ENCODE data around the gene DEPDC4. TPM values are rescaled to one million over a fixed set of nuclear protein-coding genes. Genes with fewer than 3 reads are reported as not detected.
"Not testable (repeated sequence)": the region's sequence is repeated elsewhere in the genome, so short reads cannot be mapped to it uniquely, and the experiment has no call there.

Gene DEPDC4
- total RNA-seq, 1 experiment from 2014 or later = 1.9 TPM

- Histone ChIP-seq H3K4me2 (ENCODE audit: low read depth, low read length, poor library complexity, severe bottlenecking) (no peak overlapping the region), H3K79me2 (ENCODE audit: low read length) (no peaks in the 10 kb centered on the region), H3K9ac (ENCODE audit: low read length) (no peak overlapping the region), H3K27ac (ENCODE audit: low read length) (no peak overlapping the region), H3K4me1 (ENCODE audit: low read length) (0 out of 2 replicates have a peak, but pooled peaks cover 2% of the 10 kb centered on the region), H3K9me2 (replicated peaks; ENCODE audit: insufficient read depth, low read length) (no peaks in the 10 kb centered on the region), H2AFZ (ENCODE audit: low read length) (no peak overlapping the region), H4K20me1 (ENCODE audit: insufficient read depth, low read depth, low read length) (no peaks in the 10 kb centered on the region), H3K36me3 (ENCODE audit: insufficient read depth, low read length) (no peaks in the 10 kb centered on the region), H3K4me3 (ENCODE audit: low read length) (no peak overlapping the region), H3K9me3 (ENCODE audit: low read length) (no peaks in the 10 kb centered on the region), H3K27me3 (ENCODE audit: low read length) (no peaks in the 10 kb centered on the region)
- peak; percentile 83 for DNase-seq
These were observed 32.1 kb downstream of the DEPDC4 start for GRCh38 chr12:100234591-100235304.

GRCh38 chr12:100234166-100234565, 32.7 kb downstream of the DEPDC4 start:
- no peaks in the 10 kb centered on the region for H3K9me2 ChIP-seq (replicated peaks; ENCODE audit: insufficient read depth, low read length)
- H3K9me3 ChIP-seq (ENCODE audit: low read length) = no peaks in the 10 kb centered on the region

DNA sequence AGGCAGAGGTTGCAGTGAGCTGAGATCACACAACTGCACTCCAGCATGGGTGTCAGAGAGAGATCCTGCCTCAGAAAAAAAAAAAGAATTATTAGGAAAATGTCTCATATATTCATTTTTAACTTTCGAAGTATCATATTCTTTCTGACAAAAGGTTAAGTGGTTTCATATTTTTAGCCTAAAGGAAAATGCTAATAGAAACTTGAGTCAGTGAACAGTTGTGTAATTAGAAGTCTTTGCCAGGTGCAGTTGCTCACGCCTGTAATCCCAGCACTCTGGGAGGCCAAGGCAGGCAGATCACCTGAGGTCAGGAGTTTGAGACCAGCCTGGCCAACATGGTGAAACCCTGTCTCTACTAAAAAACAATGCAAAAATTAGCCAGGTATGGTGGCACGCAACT, 35.0 kb downstream of the DEPDC4 start:
- not testable (repeated sequence) for H3K4me3 ChIP-seq (ENCODE audit: low read length); H3K36me3 ChIP-seq (ENCODE audit: insufficient read depth, low read length); H4K20me1 ChIP-seq (ENCODE audit: insufficient read depth, low read depth, low read length); H3K9me3 ChIP-seq (ENCODE audit: low read length); H3K9me2 ChIP-seq (replicated peaks; ENCODE audit: insufficient read depth, low read length); H3K9ac ChIP-seq (ENCODE audit: low read length); H3K27ac ChIP-seq (ENCODE audit: low read length); H2AFZ ChIP-seq (ENCODE audit: low read length); H3K79me2 ChIP-seq (ENCODE audit: low read length); H3K4me2 ChIP-seq (ENCODE audit: low read depth, low read length, poor library complexity, severe bottlenecking); H3K27me3 ChIP-seq (ENCODE audit: low read length); H3K4me1 ChIP-seq (ENCODE audit: low read length); DNase-seq

More at GRCh38 chr12:100234166-100234565, 32.7 kb downstream of the DEPDC4 start:
- no peak overlapping the region for H2AFZ ChIP-seq (ENCODE audit: low read length)
- no peaks in the 10 kb centered on the region for H3K36me3 ChIP-seq (ENCODE audit: insufficient read depth, low read length)
- no peak overlapping the region for H3K4me2 ChIP-seq (ENCODE audit: low read depth, low read length, poor library complexity, severe bottlenecking)
- H4K20me1 ChIP-seq (ENCODE audit: insufficient read depth, low read depth, low read length) = no peaks in the 10 kb centered on the region
- H3K4me3 ChIP-seq (ENCODE audit: low read length) = no peak overlapping the region
- no peaks in the 10 kb centered on the region for H3K79me2 ChIP-seq (ENCODE audit: low read length)
- H3K4me1 ChIP-seq (ENCODE audit: low read length) = 0 out of 2 replicates have a peak, but pooled peaks cover 2% of the 10 kb centered on the region
- H3K27me3 ChIP-seq (ENCODE audit: low read length) = no peaks in the 10 kb centered on the region
- no peak overlapping the region for H3K9ac ChIP-seq (ENCODE audit: low read length)
- DNase-seq = no peak
- no peak overlapping the region for H3K27ac ChIP-seq (ENCODE audit: low read length)

- no peak overlapping the region for H2AFZ ChIP-seq (ENCODE audit: low read length)
- H3K4me2 ChIP-seq (ENCODE audit: low read depth, low read length, poor library complexity, severe bottlenecking) = no peak overlapping the region
These were observed 37.0 kb downstream of the DEPDC4 start for GRCh38 chr12:100229876-100230275.

DNA sequence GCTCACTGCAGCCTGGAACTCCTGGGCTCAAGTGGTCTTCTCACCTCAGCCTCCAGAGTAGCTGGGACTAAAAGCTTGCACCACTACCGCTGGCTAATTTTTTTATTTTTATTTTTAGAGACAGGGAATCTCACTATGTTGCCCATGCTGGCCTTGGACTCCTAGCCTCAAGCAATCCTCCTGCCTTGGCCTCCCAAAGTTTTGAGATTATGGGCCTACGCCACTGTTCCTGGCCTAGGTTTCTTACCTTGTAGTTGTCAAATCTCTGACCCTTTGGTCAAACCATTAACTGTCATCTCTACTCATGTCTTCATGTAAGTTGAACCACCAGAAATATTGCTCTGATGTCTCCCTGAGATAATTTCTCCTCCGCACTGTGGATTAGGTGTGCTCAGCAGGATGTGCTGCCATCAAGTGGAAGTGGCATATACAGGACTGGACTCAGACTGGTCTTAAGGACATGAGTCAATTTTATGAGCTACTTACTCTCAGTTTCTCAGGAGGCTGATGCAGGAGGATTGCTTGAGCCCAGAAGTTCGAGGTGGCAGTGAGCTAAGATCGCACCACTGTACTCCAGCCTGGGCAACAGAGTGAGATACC, 37.7 kb downstream of the DEPDC4 start:
- H4K20me1 ChIP-seq (ENCODE audit: insufficient read depth, low read depth, low read length) = no peaks in the 10 kb centered on the region
- no peak overlapping the region for H2AFZ ChIP-seq (ENCODE audit: low read length)
- DNase-seq = peak; percentile 45
- no peaks in the 10 kb centered on the region for H3K4me1 ChIP-seq (ENCODE audit: low read length)
- H3K27me3 ChIP-seq (ENCODE audit: low read length) = no peaks in the 10 kb centered on the region
- H3K27ac ChIP-seq (ENCODE audit: low read length) = no peak overlapping the region
- H3K9ac ChIP-seq (ENCODE audit: low read length) = no peak overlapping the region
- H3K4me3 ChIP-seq (ENCODE audit: low read length) = no peak overlapping the region
- no peak overlapping the region for H3K4me2 ChIP-seq (ENCODE audit: low read depth, low read length, poor library complexity, severe bottlenecking)
- H3K9me3 ChIP-seq (ENCODE audit: low read length) = no peaks in the 10 kb centered on the region
- no peaks in the 10 kb centered on the region for H3K9me2 ChIP-seq (replicated peaks; ENCODE audit: insufficient read depth, low read length)
- H3K36me3 ChIP-seq (ENCODE audit: insufficient read depth, low read length) = peaks cover 15% of the 10 kb centered on the region
- no peaks in the 10 kb centered on the region for H3K79me2 ChIP-seq (ENCODE audit: low read length)

More at GRCh38 chr12:100229876-100230275, 37.0 kb downstream of the DEPDC4 start:
- Histone ChIP-seq H3K9ac (ENCODE audit: low read length) (no peak overlapping the region), H3K27me3 (ENCODE audit: low read length) (no peaks in the 10 kb centered on the region), H3K36me3 (ENCODE audit: insufficient read depth, low read length) (peaks cover 15% of the 10 kb centered on the region), H3K9me2 (replicated peaks; ENCODE audit: insufficient read depth, low read length) (no peaks in the 10 kb centered on the region), H3K4me1 (ENCODE audit: low read length) (0 out of 2 replicates have a peak, but pooled peaks cover 2% of the 10 kb centered on the region), H3K9me3 (ENCODE audit: low read length) (no peaks in the 10 kb centered on the region), H3K4me3 (ENCODE audit: low read length) (no peak overlapping the region), H3K79me2 (ENCODE audit: low read length) (no peaks in the 10 kb centered on the region), H4K20me1 (ENCODE audit: insufficient read depth, low read depth, low read length) (no peaks in the 10 kb centered on the region), H3K27ac (ENCODE audit: low read length) (no peak overlapping the region)
- no peak for DNase-seq

- H3K9ac ChIP-seq (ENCODE audit: low read length) = no peak overlapping the region
- H3K9me3 ChIP-seq (ENCODE audit: low read length) = no peaks in the 10 kb centered on the region
- H3K9me2 ChIP-seq (replicated peaks; ENCODE audit: insufficient read depth, low read length) = no peaks in the 10 kb centered on the region
- no peaks in the 10 kb centered on the region for H3K27me3 ChIP-seq (ENCODE audit: low read length)
- no peak overlapping the region for H3K27ac ChIP-seq (ENCODE audit: low read length)
- H3K36me3 ChIP-seq (ENCODE audit: insufficient read depth, low read length) = peaks cover 23% of the 10 kb centered on the region
- H3K4me3 ChIP-seq (ENCODE audit: low read length) = no peak overlapping the region
- H2AFZ ChIP-seq (ENCODE audit: low read length) = no peak overlapping the region
- H4K20me1 ChIP-seq (ENCODE audit: insufficient read depth, low read depth, low read length) = no peaks in the 10 kb centered on the region
- no peak for DNase-seq
- no peaks in the 10 kb centered on the region for H3K4me1 ChIP-seq (ENCODE audit: low read length)
- H3K4me2 ChIP-seq (ENCODE audit: low read depth, low read length, poor library complexity, severe bottlenecking) = no peak overlapping the region
- no peaks in the 10 kb centered on the region for H3K79me2 ChIP-seq (ENCODE audit: low read length)
These were observed 41.4 kb downstream of the DEPDC4 start for GRCh38 chr12:100225491-100225890.

DNA sequence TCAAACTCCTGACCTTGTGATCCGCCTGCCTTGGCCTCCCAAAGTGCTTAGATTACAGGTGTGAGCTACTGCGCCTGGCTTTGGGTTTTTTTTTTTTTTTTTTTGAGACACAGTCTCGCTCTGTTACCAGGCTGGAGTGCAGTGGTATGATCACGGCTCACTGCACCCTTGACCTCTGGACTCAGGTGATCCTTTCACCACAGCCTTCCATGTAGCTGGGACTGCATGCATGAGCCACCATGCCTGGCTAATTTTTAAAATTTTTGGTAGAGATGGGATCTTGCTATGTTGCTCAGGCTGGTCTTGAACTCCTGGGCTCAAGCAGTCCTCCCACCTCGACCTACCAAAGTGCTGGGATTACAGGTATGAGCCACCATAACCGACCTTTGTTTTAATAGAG, 44.7 kb downstream of the DEPDC4 start:
- H3K9ac ChIP-seq (ENCODE audit: low read length); H3K4me1 ChIP-seq (ENCODE audit: low read length); DNase-seq; H3K9me2 ChIP-seq (replicated peaks; ENCODE audit: insufficient read depth, low read length); H4K20me1 ChIP-seq (ENCODE audit: insufficient read depth, low read depth, low read length); H3K79me2 ChIP-seq (ENCODE audit: low read length); H3K4me2 ChIP-seq (ENCODE audit: low read depth, low read length, poor library complexity, severe bottlenecking); H2AFZ ChIP-seq (ENCODE audit: low read length); H3K27ac ChIP-seq (ENCODE audit: low read length); H3K27me3 ChIP-seq (ENCODE audit: low read length); H3K4me3 ChIP-seq (ENCODE audit: low read length); H3K9me3 ChIP-seq (ENCODE audit: low read length): not testable (repeated sequence)
- peaks cover 42% of the 10 kb centered on the region for H3K36me3 ChIP-seq (ENCODE audit: insufficient read depth, low read length)

DNA sequence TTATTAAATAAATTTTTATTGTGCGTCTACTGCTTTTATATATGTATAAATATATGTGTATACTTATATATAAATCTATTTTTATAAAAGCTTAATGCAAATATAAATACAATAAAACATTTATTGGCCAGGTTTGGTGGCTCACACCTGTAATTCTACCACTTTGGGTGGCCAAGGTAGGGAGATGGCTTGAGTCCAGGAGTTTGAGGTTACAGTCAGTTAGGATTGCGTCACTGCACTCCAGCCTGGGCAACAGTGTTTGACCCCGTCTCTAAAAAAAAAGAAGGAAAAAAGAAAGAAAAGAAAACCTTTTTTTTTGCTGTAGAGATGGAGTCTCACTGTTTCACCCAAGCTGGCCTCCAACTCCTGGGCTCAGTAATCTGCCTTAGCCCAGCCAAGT, 45.4 kb downstream of the DEPDC4 start:
- no peak overlapping the region for H3K4me2 ChIP-seq (ENCODE audit: low read depth, low read length, poor library complexity, severe bottlenecking)
- no peaks in the 10 kb centered on the region for H3K9me2 ChIP-seq (replicated peaks; ENCODE audit: insufficient read depth, low read length)
- no peak for DNase-seq
- no peaks in the 10 kb centered on the region for H3K9me3 ChIP-seq (ENCODE audit: low read length)
- H2AFZ ChIP-seq (ENCODE audit: low read length) = no peak overlapping the region
- no peak overlapping the region for H3K9ac ChIP-seq (ENCODE audit: low read length)
- H3K4me3 ChIP-seq (ENCODE audit: low read length) = no peak overlapping the region
- no peaks in the 10 kb centered on the region for H3K4me1 ChIP-seq (ENCODE audit: low read length)
- no peaks in the 10 kb centered on the region for H3K79me2 ChIP-seq (ENCODE audit: low read length)
- H3K27ac ChIP-seq (ENCODE audit: low read length) = no peak overlapping the region
- no peaks in the 10 kb centered on the region for H4K20me1 ChIP-seq (ENCODE audit: insufficient read depth, low read depth, low read length)
- peaks cover 45% of the 10 kb centered on the region for H3K36me3 ChIP-seq (ENCODE audit: insufficient read depth, low read length)
- H3K27me3 ChIP-seq (ENCODE audit: low read length) = no peaks in the 10 kb centered on the region

All from Karpas-422 (cell line).